ENCODE measurements around the gene ARHGEF7.
"Not testable (repeated sequence)": the region's sequence is repeated elsewhere in the genome, so short reads cannot be mapped to it uniquely, and the experiment has no call there.

Gene ARHGEF7

DNA sequence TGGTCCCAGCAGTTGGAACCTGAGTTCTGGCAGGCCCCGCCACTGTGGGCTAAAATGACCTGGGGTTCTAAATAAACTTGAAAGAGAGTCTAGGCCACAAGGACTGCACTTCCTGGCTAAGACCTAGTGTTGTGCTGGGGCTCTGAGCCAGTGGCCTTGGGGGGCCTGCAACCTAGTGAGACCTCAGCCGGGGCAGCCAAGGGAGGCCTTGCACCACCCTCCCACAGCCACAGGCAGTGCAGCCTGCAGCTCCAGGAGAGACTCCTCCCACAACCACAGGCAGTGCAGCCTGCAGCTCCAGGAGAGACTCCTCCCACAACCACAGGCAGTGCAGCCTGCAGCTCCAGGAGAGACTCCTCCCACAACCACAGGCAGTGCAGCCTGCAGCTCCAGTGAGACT, 142.8 kb downstream of the ARHGEF7 start:
- not testable (repeated sequence) for DNase-seq

DNA sequence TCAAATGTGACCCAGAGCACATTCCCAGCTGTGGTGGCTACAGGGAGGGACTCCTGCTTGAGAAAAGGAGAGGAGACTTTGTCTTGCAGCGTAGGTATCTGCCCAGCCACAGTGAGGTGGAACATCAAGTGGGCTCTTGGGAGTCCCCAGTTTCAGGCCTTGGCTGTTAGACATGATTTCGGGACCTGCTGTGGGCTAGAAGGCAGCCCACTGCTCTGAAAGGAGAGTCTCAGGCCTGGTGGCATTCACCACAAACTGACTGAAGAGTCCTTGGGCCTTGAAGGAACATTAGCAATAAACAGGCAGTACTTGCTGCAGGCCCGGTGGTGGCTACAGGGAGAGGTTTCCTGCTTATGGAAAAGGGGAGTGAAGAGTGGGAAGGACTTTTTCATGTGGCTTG, 143.5 kb downstream of the ARHGEF7 start:
- DNase-seq, result no peak

DNA sequence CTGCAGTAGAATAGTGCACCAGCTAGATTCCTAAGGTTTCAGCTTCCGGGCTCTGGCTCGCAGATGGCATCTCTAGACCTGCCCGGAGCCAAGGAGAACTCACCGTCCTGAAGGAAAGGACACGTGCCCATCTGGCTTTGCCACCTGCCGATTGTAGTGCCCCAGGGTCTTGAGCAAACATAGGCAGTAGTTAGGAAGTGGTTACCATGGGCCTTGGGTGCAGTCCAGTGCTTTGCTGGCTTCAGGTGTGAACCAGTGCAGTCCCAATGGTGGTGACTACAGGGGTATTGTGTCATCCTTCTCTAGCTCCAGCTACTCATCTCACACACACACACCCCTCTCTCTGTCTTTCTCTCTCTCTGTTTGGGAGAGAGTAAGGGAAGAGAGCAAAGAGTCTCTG, 143.9 kb downstream of the ARHGEF7 start:
- no peak for DNase-seq

DNA sequence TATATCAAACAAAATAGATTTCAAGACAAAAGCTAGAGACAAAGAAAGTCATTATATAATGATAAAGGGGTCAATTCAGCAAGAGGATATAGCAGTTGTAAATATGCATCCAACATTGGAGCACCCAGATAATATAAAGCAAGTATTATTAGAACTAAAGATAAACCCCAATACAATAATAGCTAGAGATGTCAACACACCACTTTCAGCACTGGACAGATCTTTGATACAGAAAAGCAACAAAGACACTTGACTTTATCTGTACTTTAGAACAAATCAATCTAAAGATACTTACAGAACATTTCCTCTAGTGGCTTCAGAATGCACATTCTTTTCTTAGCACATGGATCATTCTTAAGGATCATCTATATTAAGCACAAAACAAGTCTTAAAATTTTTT, 146.2 kb downstream of the ARHGEF7 start:
- DNase-seq, result no peak

DNA sequence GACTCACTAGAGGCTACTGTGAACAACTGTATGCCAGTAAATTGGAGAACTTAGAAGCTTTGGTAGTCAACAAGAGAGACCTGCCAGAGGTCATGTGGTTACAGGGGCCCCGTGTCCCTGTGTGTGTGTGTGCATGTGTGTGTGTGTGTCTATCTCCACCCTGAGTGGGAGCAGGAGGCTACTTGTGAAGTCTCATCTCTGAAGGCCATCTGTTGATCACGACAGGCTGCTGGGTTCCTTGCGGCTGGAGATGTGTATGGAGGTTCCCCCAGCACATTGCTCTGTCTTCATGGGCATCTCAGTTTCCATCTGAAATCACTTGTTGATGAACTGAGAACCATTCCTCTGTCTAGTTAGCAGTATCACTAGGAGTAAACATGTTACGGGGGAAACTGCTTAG, 147.2 kb downstream of the ARHGEF7 start:
- no peak for DNase-seq

GRCh38 chr13:111262715-111263114, 147.6 kb downstream of the ARHGEF7 start:
- no peak for DNase-seq

- DNase-seq, result no peak
These were observed 148.5 kb downstream of the ARHGEF7 start for GRCh38 chr13:111263566-111263965.

GRCh38 chr13:111265006-111265700, 150.0 kb downstream of the ARHGEF7 start:
- no peak for DNase-seq

- no peak for DNase-seq
These were observed 150.6 kb downstream of the ARHGEF7 start for GRCh38 chr13:111265701-111266035.

GRCh38 chr13:111267205-111267604, 152.1 kb downstream of the ARHGEF7 start:
- DNase-seq, result no peak

GRCh38 chr13:111267784-111268183, 152.7 kb downstream of the ARHGEF7 start:
- DNase-seq, result no peak

DNA sequence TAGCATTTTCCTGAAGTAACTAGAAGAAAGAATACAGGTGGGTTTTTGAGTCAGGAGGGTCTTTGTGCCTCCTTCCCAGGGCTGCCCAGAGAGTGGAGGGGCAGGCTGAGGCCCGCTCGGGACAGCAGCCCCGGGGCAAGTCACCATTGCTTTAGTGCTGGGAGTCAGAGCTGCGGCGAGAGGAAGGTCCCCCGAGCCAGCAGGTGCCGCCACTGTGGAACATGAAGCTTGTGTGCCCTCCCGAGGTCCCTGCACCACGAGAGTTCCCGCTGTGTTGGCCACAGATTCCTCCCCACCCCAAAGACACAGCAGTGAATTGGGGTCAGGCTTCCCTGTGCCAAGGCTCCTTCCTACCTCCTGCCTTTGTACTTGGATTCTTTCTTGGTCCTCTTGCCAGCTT, 154.4 kb downstream of the ARHGEF7 start:
- no peak for DNase-seq

- DNase-seq, result no peak
These were observed 155.0 kb downstream of the ARHGEF7 start for GRCh38 chr13:111270126-111270525.

- no peak for DNase-seq
These were observed 155.9 kb downstream of the ARHGEF7 start for GRCh38 chr13:111270765-111271698.

GRCh38 chr13:111272117-111272516, 157.0 kb downstream of the ARHGEF7 start:
- no peak for DNase-seq

- DNase-seq, result no peak
These were observed 160.3 kb downstream of the ARHGEF7 start for GRCh38 chr13:111275382-111275781.

DNA sequence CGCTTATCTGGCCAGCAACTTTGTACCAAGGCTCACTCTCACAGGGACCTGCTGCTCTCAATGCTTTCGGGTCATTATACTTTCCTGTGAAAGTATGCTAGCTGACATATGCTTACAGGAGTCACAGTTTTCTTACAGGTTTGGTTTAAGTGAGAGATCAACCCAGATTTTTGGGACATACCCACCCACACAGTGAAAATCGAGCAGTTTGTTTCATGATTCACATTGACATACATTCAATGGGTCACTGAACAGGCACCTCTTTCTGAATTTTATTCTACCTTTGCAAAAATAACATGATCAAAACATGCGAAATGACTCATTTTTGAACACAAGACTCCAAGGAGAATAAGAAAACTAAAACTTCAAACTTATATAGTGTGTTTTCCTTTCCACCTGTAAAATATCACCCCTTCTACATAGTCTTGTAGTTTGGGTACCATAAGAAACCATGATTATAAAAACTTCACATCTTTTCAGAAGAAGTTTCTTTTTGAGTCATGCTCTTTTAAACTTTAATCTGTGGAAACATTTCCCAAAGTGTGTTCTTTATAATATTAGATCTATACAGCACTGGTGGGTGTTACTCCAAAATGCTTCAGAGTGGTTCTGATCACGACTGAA, 161.0 kb downstream of the ARHGEF7 start:
- DNase-seq, result no peak

- no peak for DNase-seq
These were observed 163.1 kb downstream of the ARHGEF7 start for GRCh38 chr13:111278258-111278657.

DNA sequence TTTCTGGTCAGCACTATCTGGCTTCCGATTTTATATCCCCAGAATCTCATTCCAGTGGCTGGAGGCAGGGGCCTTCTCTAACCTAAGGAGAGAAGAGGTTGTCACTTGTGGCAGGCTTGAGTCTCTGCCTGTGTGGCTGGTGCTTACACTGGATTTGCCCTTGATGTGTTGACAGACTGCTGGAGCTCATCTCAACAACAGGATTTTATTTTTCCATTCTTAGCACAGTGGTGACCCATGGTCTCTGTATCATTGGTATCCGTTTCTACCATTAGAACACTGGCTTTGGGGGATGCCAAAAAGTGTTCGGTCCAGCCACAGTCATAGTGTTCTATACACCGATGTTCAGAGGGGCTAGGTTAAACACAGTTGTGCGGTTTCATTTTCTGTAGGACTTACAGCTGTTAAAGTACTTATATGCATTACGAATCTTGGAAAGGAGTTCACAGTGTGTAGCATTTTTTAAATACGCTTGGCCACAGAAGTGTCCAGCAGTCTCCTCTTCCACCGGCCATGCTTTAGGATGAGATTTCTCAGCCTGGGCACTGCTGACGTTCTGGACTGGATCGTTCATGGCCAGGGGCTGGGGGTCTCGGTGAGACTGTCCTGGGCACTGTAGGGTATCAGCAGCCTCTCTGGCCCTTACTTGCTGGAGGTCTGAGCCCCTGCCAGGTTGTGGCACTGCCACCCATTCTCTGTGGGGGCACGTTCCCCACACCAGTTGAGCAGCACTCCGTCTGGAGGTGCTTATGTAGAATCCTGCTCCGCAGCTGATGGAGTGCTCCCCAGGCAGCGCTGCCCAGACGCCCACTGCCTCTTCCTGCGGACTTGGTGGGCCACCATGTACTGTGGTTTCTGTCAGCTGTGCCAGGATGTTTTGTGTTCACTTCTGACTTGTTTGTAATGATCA, 163.9 kb downstream of the ARHGEF7 start:
- no peak for DNase-seq

DNA sequence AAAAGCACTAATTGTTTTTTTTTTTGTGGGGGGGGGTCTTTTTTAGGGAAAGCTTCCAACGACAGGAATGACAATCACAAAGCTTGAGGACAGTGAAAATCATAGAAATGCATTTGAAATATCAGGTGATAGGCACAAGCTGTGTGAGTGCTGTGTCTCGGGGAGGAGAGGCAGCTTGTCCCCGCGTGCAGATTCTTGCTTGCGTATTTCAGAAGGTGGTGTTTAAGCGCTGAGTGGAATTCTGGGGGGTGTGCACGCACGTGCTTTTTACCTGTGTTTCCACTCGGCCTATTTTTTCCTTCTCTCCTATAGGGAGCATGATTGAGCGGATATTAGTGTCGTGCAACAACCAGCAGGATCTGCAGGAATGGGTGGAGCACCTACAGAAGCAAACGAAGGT, 165.1 kb downstream of the ARHGEF7 start:
- DNase-seq, result no peak

GRCh38 chr13:111280681-111281585, 165.8 kb downstream of the ARHGEF7 start:
- no peak for DNase-seq
